Tongue (tissue), 2 donors: ENCODE data around the gene C2orf49. TPM values are rescaled to one million over a fixed set of nuclear protein-coding genes. Genes with fewer than 3 reads are reported as not detected.

Experiments used
- DNase-seq: peaks from one replicate; pipeline ENCODE4 v3.0.0-alpha.2; 2015
- total RNA-seq: library from RNA; depleted of rRNA; stranded (reverse); fragments of >200 nt; gene quantifications from one replicate; pipeline ENCODE4 v1.2.3, GENCODE V29; 2014

The C2orf49 gene
- total RNA-seq, 1 donor from 2014 or later: 28.5 TPM

- DNase-seq: no peak
Measured at GRCh38 chr2:105383432-105384166, 46.3 kb downstream of the C2orf49 start.

GRCh38 chr2:105384216-105384615 is 46.9 kb downstream of the C2orf49 start:
- DNase-seq: no peak

- no peak for DNase-seq
Measured at GRCh38 chr2:105384861-105385260, 47.5 kb downstream of the C2orf49 start.

- DNase-seq: no peak
Measured at GRCh38 chr2:105385731-105386540, 48.6 kb downstream of the C2orf49 start.

- no peak for DNase-seq
Measured at GRCh38 chr2:105387225-105387624, 49.9 kb downstream of the C2orf49 start.

GRCh38 chr2:105388971-105389381 is 51.6 kb downstream of the C2orf49 start:
- peak; percentile 79 for DNase-seq

- no peak for DNase-seq
Measured at GRCh38 chr2:105390454-105390853, 53.1 kb downstream of the C2orf49 start.

GRCh38 chr2:105391058-105391627 is 53.8 kb downstream of the C2orf49 start:
- no peak for DNase-seq

- no peak for DNase-seq
Measured at GRCh38 chr2:105391763-105392662, 54.7 kb downstream of the C2orf49 start.

GRCh38 chr2:105393373-105394055 is 56.2 kb downstream of the C2orf49 start:
- DNase-seq: peak; percentile 74

GRCh38 chr2:105394951-105395611 is 57.7 kb downstream of the C2orf49 start:
- no peak for DNase-seq

GRCh38 chr2:105395691-105396090 is 58.4 kb downstream of the C2orf49 start:
- no peak for DNase-seq

GRCh38 chr2:105396254-105397024 is 59.1 kb downstream of the C2orf49 start:
- no peak for DNase-seq

- DNase-seq: peak; percentile 55
Measured at GRCh38 chr2:105397025-105397722, 59.8 kb downstream of the C2orf49 start.

- DNase-seq: peak; percentile 50
Measured at GRCh38 chr2:105397953-105398335, 60.6 kb downstream of the C2orf49 start.

- DNase-seq: peak; percentile 92
Measured at GRCh38 chr2:105398336-105399206, 61.2 kb downstream of the C2orf49 start, which contains the start of gene FHL2. TSS of gene FHL2 (minus strand) at chr2:105399051. CDS start at chr2:105386516, 12,535 bp downstream.
